Upper lobe of left lung (tissue), 6 donors: ENCODE measurements around the gene ANXA4. TPM values are rescaled to one million over a fixed set of nuclear protein-coding genes. Genes with fewer than 3 reads are reported as not detected.

Experiments used
- ATAC-seq, 2 donors: fragments of 200-7000 bp; cut with Tn5 transposase; one replicate each; pipeline ENCODE4 v1.9.1; 2022; ENCODE audit warnings: mild to moderate bottlenecking in 2 of 2, moderate library complexity in 2 of 2; ENCODE audit not compliant: low FRiP score in 2 of 2
- DNase-seq, 2 donors: peaks; one replicate each; pipeline ENCODE4 v3.0.0-alpha.2; 2019 to 2020
- H3K27ac ChIP-seq, 4 donors: fragments of 200-600 bp; sonication (generic); one replicate each; pipeline ENCODE4 v1.5.1; 2016 to 2019
- H3K27me3 ChIP-seq, 4 donors: fragments of 200-600 bp; sonication (generic); one replicate each; pipeline ENCODE4 v1.5.1; 2017 to 2019
- H3K36me3 ChIP-seq, 4 donors: fragments of 200-600 bp; sonication (generic); one replicate each; pipeline ENCODE4 v1.5.1; 2016 to 2019
- H3K4me1 ChIP-seq, 4 donors: fragments of 200-600 bp; sonication (generic); one replicate each; pipeline ENCODE4 v1.5.1; 2018 to 2019
- H3K4me3 ChIP-seq, 4 donors: fragments of 200-600 bp; sonication (generic); one replicate each; pipeline ENCODE4 v1.5.1; 2017 to 2019; ENCODE audit warnings: mild to moderate bottlenecking in 2 of 4, moderate library complexity in 1 of 4
- H3K9me3 ChIP-seq, 4 donors: fragments of 200-600 bp; sonication (generic); one replicate each; pipeline ENCODE4 v1.5.1; 2018 to 2019
- EP300 ChIP-seq, 4 donors: sonication (generic); formaldehyde crosslinking; IDR thresholded peaks; one replicate each; pipeline ENCODE4 v1.5.1; 2017; ENCODE audit warnings: antibody characterized with exemption in 4 of 4, control low read depth in 2 of 4
- POLR2A ChIP-seq, 4 donors: fragments of 450-650 bp; IDR thresholded peaks; one replicate each; pipeline ENCODE4 v1.5.1; 2016 to 2017; ENCODE audit warnings: antibody characterized with exemption in 4 of 4, mild to moderate bottlenecking in 2 of 4
- POLR2AphosphoS5 ChIP-seq, 2 donors: sonication (generic); formaldehyde crosslinking; IDR thresholded peaks; one replicate each; pipeline ENCODE4 v1.5.1; 2017; ENCODE audit warnings: antibody characterized with exemption in 2 of 2
- WGBS, 2 donors: methylation state at CpG; one replicate each; pipeline ENCODE4 v1.1.5; 2017 to 2018; 5-methylcytosine and 5-hydroxymethylcytosine counted together
- total RNA-seq, 6 donors: library from RNA; depleted of rRNA in 4 of 6; stranded (reverse); fragments of >200 nt in 4 of 6; gene quantifications; one replicate each; pipeline versions ENCODE4 v1.1.0 to v1.2.1, GENCODE V29; 2016 to 2021
- TF ChIP-seq, protein P1 (sequence below), 6 experiments: fragments of 450-650 bp in 4 of 6; fragments of 200-600 bp in 2 of 6; sonication (generic) in 2 of 6; IDR thresholded peaks; one replicate each; pipeline ENCODE4 v1.5.1; 2016 to 2019; ENCODE audit warnings: antibody characterized with exemption in 6 of 6
- donor health status: DM: no; HTN: no; CAD: no; lungs with moderate emphysema.
- donor health status: DM: no; HTN: yes; CAD: no; lungs with severe emphysema.

The ANXA4 gene
- total RNA-seq, 6 donors from 2014 or later = 84.0 to 214 (median 161) TPM

DNA sequence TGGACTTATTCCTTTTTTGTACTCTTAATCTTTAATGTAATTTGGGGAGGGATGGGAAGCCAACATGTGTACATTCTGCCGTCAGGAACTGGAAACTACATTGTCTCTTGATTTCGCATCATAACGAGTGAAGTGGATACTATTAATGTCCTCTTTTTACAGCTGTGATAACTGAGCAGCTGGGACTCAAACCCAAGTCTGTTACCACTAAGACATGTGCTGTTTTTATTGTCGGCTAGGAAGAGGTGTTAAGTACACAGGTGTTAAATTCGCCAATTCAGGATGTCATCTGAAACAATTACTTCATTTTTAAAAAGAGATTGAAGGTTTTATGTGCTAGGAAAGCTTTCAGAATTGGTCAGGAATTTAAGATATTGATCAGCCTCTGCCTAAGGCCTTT lies 94.4 kb downstream of the ANXA4 start:
- peaks cover 0 to 15% (median 6%) of the 10 kb centered on the region in 4 donors for H3K36me3 ChIP-seq
- no peaks in the 10 kb centered on the region for H3K9me3 ChIP-seq
- no peak overlapping the region for H3K27ac ChIP-seq
- peaks cover 5 to 12% (median 10%) of the 10 kb centered on the region in 4 donors for H3K4me1 ChIP-seq
- no peaks in the 10 kb centered on the region for H3K27me3 ChIP-seq
- DNase-seq (no peak), ATAC-seq (no peak)
- no peak overlapping the region for H3K4me3 ChIP-seq
- 70 to 79% methylated on average over 5 of the region's 5 CpGs for WGBS, 2 donors
- no peak for TF ChIP-seq POLR2A (IDR thresholded peaks at IDR 0.05)
- no peak for TF ChIP-seq EP300 (IDR thresholded peaks at IDR 0.05)
- TF ChIP-seq, protein P1, sequence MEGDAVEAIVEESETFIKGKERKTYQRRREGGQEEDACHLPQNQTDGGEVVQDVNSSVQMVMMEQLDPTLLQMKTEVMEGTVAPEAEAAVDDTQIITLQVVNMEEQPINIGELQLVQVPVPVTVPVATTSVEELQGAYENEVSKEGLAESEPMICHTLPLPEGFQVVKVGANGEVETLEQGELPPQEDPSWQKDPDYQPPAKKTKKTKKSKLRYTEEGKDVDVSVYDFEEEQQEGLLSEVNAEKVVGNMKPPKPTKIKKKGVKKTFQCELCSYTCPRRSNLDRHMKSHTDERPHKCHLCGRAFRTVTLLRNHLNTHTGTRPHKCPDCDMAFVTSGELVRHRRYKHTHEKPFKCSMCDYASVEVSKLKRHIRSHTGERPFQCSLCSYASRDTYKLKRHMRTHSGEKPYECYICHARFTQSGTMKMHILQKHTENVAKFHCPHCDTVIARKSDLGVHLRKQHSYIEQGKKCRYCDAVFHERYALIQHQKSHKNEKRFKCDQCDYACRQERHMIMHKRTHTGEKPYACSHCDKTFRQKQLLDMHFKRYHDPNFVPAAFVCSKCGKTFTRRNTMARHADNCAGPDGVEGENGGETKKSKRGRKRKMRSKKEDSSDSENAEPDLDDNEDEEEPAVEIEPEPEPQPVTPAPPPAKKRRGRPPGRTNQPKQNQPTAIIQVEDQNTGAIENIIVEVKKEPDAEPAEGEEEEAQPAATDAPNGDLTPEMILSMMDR (IDR thresholded peaks at IDR 0.05) = no peak
- no peak for TF ChIP-seq POLR2AphosphoS5 (IDR thresholded peaks at IDR 0.05)

- no peak for ATAC-seq
- 95 to 98% methylated on average over 2 of the region's 2 CpGs for WGBS, 2 donors
Measured at GRCh38 chr2:69837533-69837932, 95.6 kb downstream of the ANXA4 start.

DNA sequence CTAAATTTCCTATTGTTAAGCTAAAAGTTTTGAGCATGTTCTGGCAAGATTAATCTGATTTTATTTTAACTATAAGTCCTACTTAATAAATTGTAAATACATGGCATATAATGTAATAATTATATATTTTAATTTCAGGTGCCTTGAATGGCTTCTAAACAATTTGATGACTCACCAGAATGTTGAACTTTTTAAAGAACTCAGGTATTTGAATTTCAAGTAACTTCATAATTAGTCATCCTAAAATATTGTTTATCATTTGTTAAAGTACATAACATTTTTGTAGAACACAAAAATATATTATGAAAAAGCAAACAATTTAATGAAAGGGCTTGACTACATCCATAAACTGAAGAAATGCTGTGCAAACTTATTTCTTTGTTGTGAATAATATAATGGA lies 102.1 kb downstream of the ANXA4 start:
- H3K27me3 ChIP-seq = no peaks in the 10 kb centered on the region
- TF ChIP-seq EP300 (IDR thresholded peaks at IDR 0.05) (no peak), POLR2A (IDR thresholded peaks at IDR 0.05) (no peak), POLR2AphosphoS5 (IDR thresholded peaks at IDR 0.05) (no peak)
- TF ChIP-seq, protein P1 (IDR thresholded peaks at IDR 0.05) = no peak
- no peak overlapping the region for H3K27ac ChIP-seq
- no peaks in the 10 kb centered on the region for H3K9me3 ChIP-seq
- H3K4me1 ChIP-seq = no peaks in the 10 kb centered on the region
- DNase-seq (no peak), ATAC-seq (no peak)
- H3K36me3 ChIP-seq = peaks cover 0 to 49% (median 21%) of the 10 kb centered on the region in 4 donors
- H3K4me3 ChIP-seq = no peak overlapping the region

More at GRCh38 chr2:69837533-69837932, 95.6 kb downstream of the ANXA4 start:
- Histone ChIP-seq H3K27me3 (no peaks in the 10 kb centered on the region), H3K36me3 (peaks cover 0 to 19% (median 8%) of the 10 kb centered on the region in 4 donors), H3K4me3 (no peak overlapping the region), H3K9me3 (no peaks in the 10 kb centered on the region), H3K27ac (no peak overlapping the region), H3K4me1 (peaks cover 0 to 3% (median 0%) of the 10 kb centered on the region in 4 donors)
- TF ChIP-seq, protein P1 (IDR thresholded peaks at IDR 0.05) = no peak
- TF ChIP-seq EP300 (IDR thresholded peaks at IDR 0.05) = no peak
- no peak for TF ChIP-seq POLR2A (IDR thresholded peaks at IDR 0.05)
- no peak for TF ChIP-seq POLR2AphosphoS5 (IDR thresholded peaks at IDR 0.05)
- DNase-seq = no peak

DNA sequence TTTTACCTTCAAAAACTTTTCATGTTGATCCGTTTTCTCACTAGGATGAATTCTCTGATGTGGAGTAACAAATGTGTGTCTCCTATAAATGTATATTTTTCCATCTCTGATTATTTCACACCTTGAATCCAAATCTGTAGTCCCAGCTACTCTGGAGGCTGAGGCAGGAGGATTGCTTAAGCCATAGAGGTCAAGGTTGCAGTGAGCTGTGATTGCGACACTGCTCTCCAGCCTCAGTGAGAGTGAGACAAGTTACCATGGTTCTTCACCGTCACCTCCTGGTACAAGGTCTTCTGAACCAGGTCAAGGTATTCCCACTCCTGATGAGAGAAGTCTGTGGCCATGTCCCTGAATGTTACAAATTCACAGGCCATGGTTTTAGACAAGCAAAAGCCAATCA lies 102.6 kb downstream of the ANXA4 start:
- WGBS, 2 donors = 94 to 98% methylated on average over 3 of the region's 3 CpGs
- no peaks in the 10 kb centered on the region for H3K4me1 ChIP-seq
- no peaks in the 10 kb centered on the region for H3K27me3 ChIP-seq
- no peak for DNase-seq
- no peak for ATAC-seq
- TF ChIP-seq, protein P1 (IDR thresholded peaks at IDR 0.05) = no peak
- TF ChIP-seq POLR2AphosphoS5 (IDR thresholded peaks at IDR 0.05) (no peak), POLR2A (IDR thresholded peaks at IDR 0.05) (no peak), EP300 (IDR thresholded peaks at IDR 0.05) (no peak)
- H3K27ac ChIP-seq = no peak overlapping the region
- no peak overlapping the region for H3K4me3 ChIP-seq
- H3K9me3 ChIP-seq = no peaks in the 10 kb centered on the region
- peaks cover 0 to 51% (median 21%) of the 10 kb centered on the region in 4 donors for H3K36me3 ChIP-seq
